Adrenal gland (tissue), 12 donors: ENCODE results near the gene WIPI1. TPM values are rescaled to one million over a fixed set of nuclear protein-coding genes. Genes with fewer than 3 reads are reported as not detected.

Experiments
- DNase-seq, 7 donors: peaks; one replicate each; pipeline ENCODE4 v3.0.0-alpha.2; 2019 to 2020
- H3K27ac ChIP-seq, 5 donors: fragments of 200-600 bp; sonication (generic) in 4 of 5; 1 replicate in 3 of 5; 2 replicates in 2 of 5; pipeline versions ENCODE4 v1.5.1 to v1.8.0; 2016 to 2020; ENCODE audit warnings: mild to moderate bottlenecking in 1 of 5
- H3K27me3 ChIP-seq: fragments of 200-600 bp; 2 replicates; pipeline ENCODE4 v1.8.0; 2021
- H3K36me3 ChIP-seq, 2 donors: fragments of 200-600 bp; replicated peaks in 1 of 2; 1 replicate in 1 of 2; 2 replicates in 1 of 2; pipeline versions ENCODE4 v1.5.1 to v1.8.0; 2018 to 2022
- H3K4me1 ChIP-seq, 2 donors: fragments of 200-600 bp; replicated peaks in 1 of 2; 1 replicate in 1 of 2; 2 replicates in 1 of 2; pipeline versions ENCODE4 v1.5.1 to v1.8.0; 2018 to 2021
- H3K4me3 ChIP-seq, 4 donors: fragments of 200-600 bp; sonication (generic) in 3 of 4; one replicate each; pipeline ENCODE4 v1.5.1; 2016 to 2018
- H3K9me3 ChIP-seq, 3 donors: fragments of 200-600 bp; sonication (generic) in 1 of 3; replicated peaks in 1 of 3; 1 replicate in 2 of 3; 2 replicates in 1 of 3; pipeline versions ENCODE4 v1.5.1 to v1.8.0; 2016 to 2021
- CTCF ChIP-seq, 6 experiments: fragments of 450-650 bp in 4 of 6; fragments of 200-600 bp in 2 of 6; sonication (generic) in 1 of 6; IDR thresholded peaks; 1 replicate in 5 of 6; 2 replicates in 1 of 6; pipeline versions ENCODE4 v1.5.1 to v1.8.0; 2016 to 2021; ENCODE audit warnings: antibody characterized with exemption in 6 of 6, mild to moderate bottlenecking in 2 of 6, moderate library complexity in 1 of 6
- POLR2A ChIP-seq, 2 donors: fragments of 450-650 bp; IDR thresholded peaks; one replicate each; pipeline ENCODE4 v1.6.1; 2017; ENCODE audit warnings: antibody characterized with exemption in 2 of 2, mild to moderate bottlenecking in 2 of 2, moderate library complexity in 1 of 2
- WGBS, 4 donors: extraction: QIAGEN DNeasy Blood & Tissue Kit in 2 of 4; methylation state at CpG; one replicate each; pipeline versions ENCODE4 v1.1.5 to v1.1.7; 2013 to 2017; 5-methylcytosine and 5-hydroxymethylcytosine counted together
- intact Hi-C, 2 donors: fragments of 100-400 bp; cut with DNase I; formaldehyde crosslinking; loops; one replicate each; pipeline versions ENCODE4 v1.14.1 to v1.15.0; 2022 to 2023
- polyA plus RNA-seq, 3 donors: library from polyadenylated mRNA; stranded (reverse); fragments of 200-250 nt in 2 of 3; fragments of 350-450 nt in 1 of 3; fragmentation: Illumina TruSeq in 1 of 3; extraction: RNeasy Lipid Tissue Mini Kit (QIAGEN cat#74804) in 1 of 3; gene quantifications; one replicate each; pipeline ENCODE4 v1.2.3, GENCODE V29; 2013 to 2014
- total RNA-seq, 9 donors: library from RNA; depleted of rRNA in 4 of 9; stranded (reverse); fragments of >200 nt in 4 of 9; fragments of 120-200 nt in 1 of 9; fragmentation: NEBNext Ultra II Directional in 1 of 9; extraction: Animal tissue kit (Norgen Biotek cat#: 25700) in 1 of 9; gene quantifications; one replicate each; pipeline versions ENCODE4 v1.1.0 to v1.2.4, GENCODE V29; 2013 to 2023
- donor health status: healthy with polysubstance abuse.
- donor health status: Bipolar disorder and iron deficiency.
- donor health status: DM: yes; HTN: yes; CAD: no.
- donor health status: DM: no; HTN: no; CAD: no.
- donor health status: DM: no; HTN: no; CAD: no.
- donor health status: DM: yes; HTN: yes; CAD: no.

Gene WIPI1
- total and polyA plus RNA-seq, 12 donors = 19.3 to 148 (median 39.7) TPM

- Histone ChIP-seq H3K27me3 (no peaks in the 10 kb centered on the region), H3K4me1 (no peaks in the 10 kb centered on the region), H3K9me3 (no peaks in the 10 kb centered on the region), H3K4me3 (no peak overlapping the region), H3K27ac (no peak overlapping the region), H3K36me3 (peaks cover 0 to 70% of the 10 kb centered on the region in 2 donors)
- intact Hi-C loops = no loop called here
- 88 to 98% (median 95%) methylated on average over 11 to 12 of the region's 12 CpGs for WGBS, 4 donors
- peak in 1 of 7 donors; percentile 47 for DNase-seq
- TF ChIP-seq CTCF (IDR thresholded peaks at IDR 0.05) = no peak
- TF ChIP-seq POLR2A (IDR thresholded peaks at IDR 0.05) = no peak
Observed at GRCh38 chr17:68425979-68426378, 31.3 kb downstream of the WIPI1 start.

- Histone ChIP-seq H3K4me1 (no peaks in the 10 kb centered on the region), H3K4me3 (no peak overlapping the region), H3K27ac (no peak overlapping the region), H3K27me3 (no peaks in the 10 kb centered on the region), H3K36me3 (peaks cover 0 to 66% of the 10 kb centered on the region in 2 donors), H3K9me3 (no peaks in the 10 kb centered on the region)
- 75 to 88% (median 84%) methylated on average over 6 of the region's 6 CpGs for WGBS, 4 donors
- TF ChIP-seq CTCF (IDR thresholded peaks at IDR 0.05) = no peak
- TF ChIP-seq POLR2A (IDR thresholded peaks at IDR 0.05) = no peak
- peak in 1 of 7 donors; percentile 48 for DNase-seq
- intact Hi-C loops = no loop called here
Observed at GRCh38 chr17:68424861-68425260, 32.4 kb downstream of the WIPI1 start.

- Histone ChIP-seq H3K9me3 (no peaks in the 10 kb centered on the region), H3K4me3 (no peak overlapping the region), H3K27me3 (no peaks in the 10 kb centered on the region), H3K27ac (no peak overlapping the region), H3K36me3 (peaks cover 0 to 61% of the 10 kb centered on the region in 2 donors), H3K4me1 (no peaks in the 10 kb centered on the region)
- 92 to 96% (median 93%) methylated on average over 12 of the region's 12 CpGs for WGBS, 4 donors
- intact Hi-C loops = no loop called here
- peak in 1 of 7 donors; percentile 40 for DNase-seq
- no peak for TF ChIP-seq CTCF (IDR thresholded peaks at IDR 0.05)
- no peak for TF ChIP-seq POLR2A (IDR thresholded peaks at IDR 0.05)
Observed at GRCh38 chr17:68424203-68424602, 33.1 kb downstream of the WIPI1 start.

- intact Hi-C loops = no loop called here
- 90 to 100% (median 94%) methylated on average over 2 to 3 of the region's 3 CpGs for WGBS, 4 donors
- DNase-seq = peak in 1 of 7 donors; percentile 36
Observed at GRCh38 chr17:68423251-68423650, 34.0 kb downstream of the WIPI1 start.

More at GRCh38 chr17:68423251-68423650, 34.0 kb downstream of the WIPI1 start:
- Histone ChIP-seq H3K4me3 (no peak overlapping the region), H3K4me1 (no peaks in the 10 kb centered on the region), H3K27me3 (no peaks in the 10 kb centered on the region), H3K36me3 (peaks cover 0 to 52% of the 10 kb centered on the region in 2 donors), H3K27ac (no peak overlapping the region), H3K9me3 (no peaks in the 10 kb centered on the region)
- TF ChIP-seq CTCF (IDR thresholded peaks at IDR 0.05) (no peak), POLR2A (IDR thresholded peaks at IDR 0.05) (no peak)
